Stimulated activated CD8-positive, alpha-beta memory T cell treated with anti-CD3 and anti-CD28 coated beads, Interleukin-7, amount 100 ng/mL, for 4 hours (primary cell): ENCODE measurements around the gene TALDO1.
A peak's percentile ranks its signal among the peaks of the same experiment; 100 is the strongest.

Source experiments
- DNase-seq, 2 donors: peaks; one replicate each; pipeline ENCODE4 v3.0.0-alpha.2; 2020; ENCODE audit warnings: low read depth in 2 of 2

TALDO1 gene

GRCh38 chr11:799641-800316 lies 52.5 kb downstream of the TALDO1 start:
- DNase-seq: no peak

- no peak for DNase-seq
Measured at GRCh38 chr11:800473-800872, 53.2 kb downstream of the TALDO1 start.

GRCh38 chr11:801097-801780 lies 54.0 kb downstream of the TALDO1 start:
- no peak for DNase-seq

GRCh38 chr11:802018-802617 lies 54.9 kb downstream of the TALDO1 start:
- DNase-seq: no peak

GRCh38 chr11:802693-803466 lies 55.6 kb downstream of the TALDO1 start:
- DNase-seq: no peak

- no peak for DNase-seq
Measured at GRCh38 chr11:803467-803742, 56.1 kb downstream of the TALDO1 start.

- DNase-seq: no peak
Measured at GRCh38 chr11:803770-804598, 56.7 kb downstream of the TALDO1 start.

- no peak for DNase-seq
Measured at GRCh38 chr11:804599-804964, 57.3 kb downstream of the TALDO1 start.

- DNase-seq: no peak
Measured at GRCh38 chr11:808427-809286, 61.4 kb downstream of the TALDO1 start.

- DNase-seq: peak; percentile 94 to 98
Measured at GRCh38 chr11:809287-810039, 62.2 kb downstream of the TALDO1 start, which contains the start of gene RPLP2. RPLP2 (plus strand) TSS chr11:809967; CDS start chr11:810235, 268 bp downstream.

- no peak for DNase-seq
Measured at GRCh38 chr11:810040-810567, 62.8 kb downstream of the TALDO1 start.

GRCh38 chr11:811446-812245 lies 64.4 kb downstream of the TALDO1 start:
- no peak for DNase-seq

- DNase-seq: no peak
Measured at GRCh38 chr11:812390-812789, 65.1 kb downstream of the TALDO1 start.

- DNase-seq: no peak
Measured at GRCh38 chr11:813072-813455, 65.8 kb downstream of the TALDO1 start.

- DNase-seq: no peak
Measured at GRCh38 chr11:813456-814096, 66.3 kb downstream of the TALDO1 start.
